Small intestine (tissue), 7 donors: ENCODE measurements around the gene ACVR1. TPM values are rescaled to one million over a fixed set of nuclear protein-coding genes. Genes with fewer than 3 reads are reported as not detected.
"Not testable (repeated sequence)": the region's sequence is repeated elsewhere in the genome, so short reads cannot be mapped to it uniquely, and the experiment has no call there.

ENCODE experiments used
- DNase-seq, 2 donors: peaks; one replicate each; pipeline versions ENCODE4 v3.0.0 to v3.0.0-alpha.2; 2013
- FAIRE-seq: peaks from 2 replicates; lab custom pipeline; 2012; peaks lifted over from hg19 to GRCh38; lab: Jason Lieb, UNC
- H3K27ac ChIP-seq, 3 donors: one replicate each; pipeline ENCODE4 v1.5.1; 2013; ENCODE audit warnings: low read length in 2 of 3, mild to moderate bottlenecking in 2 of 3, control low read depth in 1 of 3, inconsistent platforms in 1 of 3, low read depth in 1 of 3, moderate library complexity in 1 of 3
- H3K27me3 ChIP-seq, 3 donors: one replicate each; pipeline ENCODE4 v1.6.1; 2013; ENCODE audit warnings: low read length in 3 of 3, inconsistent platforms in 1 of 3; ENCODE audit not compliant: control insufficient read depth in 3 of 3, insufficient read depth in 3 of 3
- H3K36me3 ChIP-seq, 3 donors: one replicate each; pipeline ENCODE4 v1.6.1; 2013; ENCODE audit warnings: low read length in 3 of 3, inconsistent platforms in 1 of 3, low read depth in 1 of 3, mild to moderate bottlenecking in 1 of 3, moderate library complexity in 1 of 3; ENCODE audit not compliant: control insufficient read depth in 3 of 3, insufficient read depth in 2 of 3
- H3K4me1 ChIP-seq, 3 donors: one replicate each; pipeline ENCODE4 v1.6.1; 2013; ENCODE audit warnings: low read length in 2 of 3, inconsistent platforms in 1 of 3, low read depth in 1 of 3, mild to moderate bottlenecking in 1 of 3, moderate library complexity in 1 of 3; ENCODE audit not compliant: control insufficient read depth in 3 of 3, insufficient read depth in 2 of 3
- H3K4me3 ChIP-seq, 3 donors: one replicate each; pipeline ENCODE4 v1.5.1; 2013; ENCODE audit warnings: low read length in 3 of 3, control low read depth in 1 of 3, inconsistent platforms in 1 of 3, low read depth in 1 of 3, mild to moderate bottlenecking in 1 of 3, moderate library complexity in 1 of 3
- H3K9me3 ChIP-seq, 2 donors: one replicate each; pipeline ENCODE4 v1.6.1; 2013; ENCODE audit warnings: low read depth in 1 of 2, low read length in 1 of 2; ENCODE audit not compliant: control insufficient read depth in 2 of 2, insufficient read depth in 1 of 2
- WGBS, 3 donors: extraction: QIAGEN DNeasy Blood & Tissue Kit; methylation state at CpG; one replicate each; pipeline ENCODE4 v1.1.7; 2013; 5-methylcytosine and 5-hydroxymethylcytosine counted together
- polyA plus RNA-seq, 4 donors: library from polyadenylated mRNA; stranded (reverse) in 3 of 4; unstranded in 1 of 4; fragments of 200-250 nt in 3 of 4; fragments of 120-200 nt in 1 of 4; gene quantifications; one replicate each; pipeline versions ENCODE4 v1.2.1 to v1.2.3, GENCODE V29; 2013
- donor health status: healthy with polysubstance abuse.
- donor health status: control.
- donor health status: control.
- donor health status: Bipolar disorder and iron deficiency.
- donor health status: healthy.

ACVR1 gene
- polyA plus RNA-seq, 4 donors, result 2.2 to 19.6 (median 8.4) TPM

GRCh38 chr2:157720504-157720903, 155.6 kb downstream of the ACVR1 start:
- FAIRE-seq, result no peak
- H3K4me1 ChIP-seq, result no peaks in the 10 kb centered on the region
- 98 to 100% (median 99%) methylated on average over 2 of the region's 2 CpGs for WGBS, 3 donors

GRCh38 chr2:157704653-157705052, 171.5 kb downstream of the ACVR1 start:
- DNase-seq, H3K4me3 ChIP-seq, H3K27ac ChIP-seq, H3K36me3 ChIP-seq, FAIRE-seq, H3K4me1 ChIP-seq, H3K27me3 ChIP-seq: not testable (repeated sequence)
- WGBS, 3 donors, result 75 to 91% (median 81%) methylated on average over 5 of the region's 5 CpGs
- H3K9me3 ChIP-seq, result peaks cover 0 to 15% of the 10 kb centered on the region in 2 donors

More at GRCh38 chr2:157720504-157720903, 155.6 kb downstream of the ACVR1 start:
- peaks cover 0 to 3% (median 0%) of the 10 kb centered on the region in 3 donors for H3K36me3 ChIP-seq
- no peak for DNase-seq
- H3K27me3 ChIP-seq, result no peaks in the 10 kb centered on the region
- peaks cover 0 to 24% of the 10 kb centered on the region in 2 donors for H3K9me3 ChIP-seq
- H3K4me3 ChIP-seq, result no peak overlapping the region
- H3K27ac ChIP-seq, result no peak overlapping the region

GRCh38 chr2:157704148-157704547, 172.0 kb downstream of the ACVR1 start:
- H3K27me3 ChIP-seq, H3K4me3 ChIP-seq, FAIRE-seq, H3K4me1 ChIP-seq, H3K36me3 ChIP-seq, DNase-seq, H3K27ac ChIP-seq: not testable (repeated sequence)
- 95 to 98% (median 97%) methylated on average over 6 of the region's 6 CpGs for WGBS, 3 donors
- peaks cover 0 to 20% of the 10 kb centered on the region in 2 donors for H3K9me3 ChIP-seq

- Histone ChIP-seq H3K4me3 (no peak overlapping the region), H3K9me3 (peaks cover 0 to 20% of the 10 kb centered on the region in 2 donors), H3K4me1 (no peaks in the 10 kb centered on the region), H3K27me3 (no peaks in the 10 kb centered on the region), H3K27ac (no peak overlapping the region), H3K36me3 (no peaks in the 10 kb centered on the region)
- WGBS, 3 donors, result 83 to 100% (median 90%) methylated on average over 1 of the region's 1 CpG
- no peak for FAIRE-seq
- no peak for DNase-seq
Measured at GRCh38 chr2:157699806-157700205, 176.3 kb downstream of the ACVR1 start.

GRCh38 chr2:157699009-157699408, 177.1 kb downstream of the ACVR1 start:
- no peaks in the 10 kb centered on the region for H3K4me1 ChIP-seq
- DNase-seq (no peak), FAIRE-seq (no peak)
- H3K27me3 ChIP-seq, result no peaks in the 10 kb centered on the region
- H3K9me3 ChIP-seq, result peaks cover 0 to 13% of the 10 kb centered on the region in 2 donors
- WGBS, 3 donors, result 78 to 90% (median 80%) methylated on average over 3 of the region's 3 CpGs
- H3K27ac ChIP-seq, result no peak overlapping the region
- no peaks in the 10 kb centered on the region for H3K36me3 ChIP-seq
- no peak overlapping the region for H3K4me3 ChIP-seq

GRCh38 chr2:157698430-157698829, 177.7 kb downstream of the ACVR1 start:
- H3K4me1 ChIP-seq, result no peaks in the 10 kb centered on the region
- FAIRE-seq, result no peak
- 73 to 91% (median 74%) methylated on average over 1 of the region's 1 CpG for WGBS, 3 donors
- DNase-seq, result no peak
- H3K27me3 ChIP-seq, result no peaks in the 10 kb centered on the region
- peaks cover 0 to 12% of the 10 kb centered on the region in 2 donors for H3K9me3 ChIP-seq
- H3K4me3 ChIP-seq, result no peak overlapping the region
- no peaks in the 10 kb centered on the region for H3K36me3 ChIP-seq
- H3K27ac ChIP-seq, result no peak overlapping the region

GRCh38 chr2:157696036-157696435, 180.1 kb downstream of the ACVR1 start:
- FAIRE-seq, result no peak
- no peak for DNase-seq
- H3K9me3 ChIP-seq, result peaks cover 0 to 12% of the 10 kb centered on the region in 2 donors
- H3K27ac ChIP-seq, result no peak overlapping the region
- no peaks in the 10 kb centered on the region for H3K36me3 ChIP-seq
- no peaks in the 10 kb centered on the region for H3K27me3 ChIP-seq
- no peaks in the 10 kb centered on the region for H3K4me1 ChIP-seq
- WGBS, 3 donors, result 89 to 94% (median 89%) methylated on average over 3 of the region's 3 CpGs
- no peak overlapping the region for H3K4me3 ChIP-seq

- no peak overlapping the region for H3K4me3 ChIP-seq
- H3K36me3 ChIP-seq, result no peaks in the 10 kb centered on the region
- H3K27ac ChIP-seq, result no peak overlapping the region
- FAIRE-seq (no peak), DNase-seq (no peak)
- H3K27me3 ChIP-seq, result no peaks in the 10 kb centered on the region
- no peaks in the 10 kb centered on the region for H3K9me3 ChIP-seq
- 89 to 95% (median 90%) methylated on average over 2 of the region's 2 CpGs for WGBS, 3 donors
- no peaks in the 10 kb centered on the region for H3K4me1 ChIP-seq
Measured at GRCh38 chr2:157692768-157693167, 183.4 kb downstream of the ACVR1 start.

GRCh38 chr2:157691695-157692094, 184.4 kb downstream of the ACVR1 start:
- H3K4me3 ChIP-seq, result no peak overlapping the region
- FAIRE-seq (no peak), DNase-seq (no peak)
- H3K4me1 ChIP-seq, result no peaks in the 10 kb centered on the region
- H3K27me3 ChIP-seq, result no peaks in the 10 kb centered on the region
- WGBS, 3 donors, result 90 to 94% (median 94%) methylated on average over 4 of the region's 4 CpGs
- H3K27ac ChIP-seq, result no peak overlapping the region
- no peaks in the 10 kb centered on the region for H3K36me3 ChIP-seq
- H3K9me3 ChIP-seq, result no peaks in the 10 kb centered on the region
